Islet of Langerhans (tissue), 1 donor: ENCODE measurements around the gene TMEM127.

Experiments used
- FAIRE-seq: peaks from one replicate; lab custom pipeline; 2011; peaks lifted over from hg19 to GRCh38; lab: Jason Lieb, UNC

Gene TMEM127

DNA sequence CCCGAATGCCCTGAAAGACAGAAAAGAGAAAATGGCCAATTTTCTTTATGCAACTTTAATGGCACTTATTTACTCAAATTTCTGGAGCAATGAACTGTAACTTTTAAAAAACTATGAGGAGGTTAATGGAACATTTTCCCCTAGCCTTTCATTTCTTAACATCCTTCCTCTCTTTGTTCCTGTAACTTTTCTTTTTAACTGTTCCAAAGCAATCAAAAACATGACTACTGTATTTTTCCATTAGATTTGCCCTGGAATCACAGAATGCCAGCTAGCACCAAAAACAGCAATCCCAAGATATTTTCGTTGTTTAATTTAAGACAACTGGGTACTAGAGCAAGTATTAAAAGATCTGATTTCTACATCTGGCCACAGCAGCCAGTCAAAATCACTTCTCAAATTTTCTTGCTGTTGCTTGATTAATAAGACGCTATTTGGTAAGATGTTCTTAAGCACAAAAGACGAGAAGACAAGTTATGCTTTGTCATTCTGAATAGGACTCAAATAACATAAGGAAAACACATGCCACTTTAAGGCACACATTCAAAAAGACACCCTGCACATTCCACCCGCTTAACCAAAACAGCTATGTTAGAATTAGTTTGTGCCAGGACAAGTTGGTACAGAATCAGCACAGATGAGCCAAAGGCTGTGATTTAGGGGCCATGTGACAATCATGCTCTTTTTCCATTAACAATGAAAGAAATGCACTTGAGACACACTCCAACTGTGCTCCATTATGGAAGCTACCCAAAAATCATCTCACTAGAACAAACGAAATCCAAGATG is 60.8 kb downstream of the TMEM127 start:
- no peak for FAIRE-seq

DNA sequence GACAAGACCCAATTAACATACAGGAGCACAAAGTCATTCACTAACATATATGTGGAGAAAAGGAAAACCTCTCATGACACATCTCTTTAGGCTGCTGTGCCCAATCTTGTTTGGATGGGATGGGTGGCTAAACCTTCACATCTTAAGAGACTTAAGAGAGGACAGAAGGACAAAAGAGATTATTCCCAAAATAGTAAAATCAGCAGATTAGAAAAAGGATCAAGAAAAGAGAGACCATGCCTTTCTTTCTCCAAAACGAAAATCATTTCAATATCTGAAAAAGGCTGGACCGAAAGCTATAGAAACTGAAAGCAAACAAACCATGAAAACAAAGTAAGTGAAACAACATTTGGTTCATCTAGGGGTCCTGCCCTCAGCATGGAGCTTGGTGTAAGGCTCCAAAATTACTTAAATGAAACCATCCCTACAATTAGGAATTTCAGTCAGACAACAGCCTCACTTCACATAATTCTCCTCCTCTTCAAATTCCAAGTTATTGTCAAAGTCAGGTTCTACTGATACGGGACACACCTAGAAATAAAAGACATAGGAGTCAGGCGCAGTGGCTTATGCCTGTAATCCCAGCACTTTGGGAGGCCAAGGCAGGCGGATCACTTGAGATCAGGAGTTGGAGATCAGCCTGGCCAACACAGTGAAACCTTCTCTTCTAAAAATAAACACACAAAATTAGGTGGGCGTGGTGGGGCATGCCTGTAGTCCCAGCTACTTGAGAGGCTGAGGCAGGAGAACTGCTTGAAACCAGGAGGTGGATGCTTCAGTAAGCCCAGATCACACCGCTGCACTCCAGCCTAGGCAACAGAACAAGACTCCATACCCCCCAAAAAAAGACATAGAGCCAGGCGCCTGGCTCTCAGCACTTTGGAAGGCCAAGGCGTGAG is 62.4 kb downstream of the TMEM127 start:
- no peak for FAIRE-seq

DNA sequence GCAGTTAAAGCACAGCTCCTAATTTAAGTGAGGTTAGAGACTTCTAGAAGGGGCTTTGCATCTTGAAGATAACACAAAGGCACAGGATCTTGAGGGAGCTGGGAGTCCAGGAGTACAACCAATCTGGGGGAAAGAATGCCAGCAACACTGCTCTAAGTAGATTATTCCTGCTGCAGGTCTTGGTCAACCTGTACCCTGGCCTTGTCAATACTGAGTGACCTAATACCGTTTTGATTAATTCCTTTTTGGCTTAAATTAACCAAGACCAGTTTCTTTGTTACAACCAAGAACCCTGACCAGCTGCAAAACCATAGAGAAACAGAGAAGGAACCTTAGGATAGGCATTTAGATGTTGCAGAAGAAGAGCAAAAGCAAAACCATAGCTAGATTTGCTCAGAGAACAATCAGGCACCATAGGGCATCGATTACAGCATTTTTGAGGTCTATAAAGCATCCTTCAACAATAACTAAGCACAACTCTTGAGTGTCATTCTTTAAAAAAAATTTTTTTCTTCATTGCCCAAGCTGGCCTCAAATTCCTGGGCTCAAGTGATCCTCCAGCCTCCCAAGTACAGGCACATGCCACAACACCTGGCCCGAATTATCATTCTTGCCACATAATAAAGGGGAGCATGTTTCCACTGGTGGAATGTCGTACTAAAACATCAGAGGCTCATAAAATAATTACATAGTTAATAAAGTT is 63.5 kb downstream of the TMEM127 start:
- FAIRE-seq: no peak

DNA sequence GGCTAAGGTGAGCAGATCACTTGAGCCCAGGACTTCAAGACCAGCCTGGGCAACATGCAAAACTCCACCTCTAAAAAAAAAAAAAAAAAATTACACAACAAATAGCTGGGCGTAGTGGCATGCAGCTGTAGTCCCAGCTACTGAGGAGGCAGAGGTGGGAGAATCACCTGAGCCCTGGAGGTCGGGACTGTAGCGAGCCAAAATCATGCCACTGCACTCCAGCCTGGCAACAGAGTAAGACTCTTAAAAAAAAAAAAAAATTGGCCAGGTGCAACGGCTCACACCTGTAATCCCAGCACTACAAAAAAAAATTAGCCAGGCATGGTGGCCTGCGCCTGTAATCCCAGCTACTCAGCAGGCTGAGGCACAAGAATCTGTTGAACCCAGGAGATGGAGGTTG is 64.5 kb downstream of the TMEM127 start:
- no peak for FAIRE-seq

DNA sequence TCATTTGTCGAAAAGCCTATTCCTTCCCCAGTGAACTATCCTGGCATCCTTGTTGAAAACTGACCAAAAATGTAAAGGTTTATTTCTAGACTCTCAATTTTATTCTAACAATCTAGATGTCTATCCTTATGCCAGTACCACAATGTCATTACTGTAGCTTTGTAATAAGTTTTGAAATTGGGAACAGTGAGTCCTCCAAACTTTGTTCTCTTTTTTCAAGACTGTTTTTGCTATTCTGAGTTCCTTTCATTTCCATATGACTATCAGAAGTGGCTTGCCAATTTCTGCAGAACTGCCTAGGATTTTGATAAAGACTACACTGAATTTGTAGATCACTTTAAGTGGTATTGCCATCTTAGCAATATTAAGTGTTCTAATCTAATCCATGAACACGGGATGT is 66.9 kb downstream of the TMEM127 start:
- FAIRE-seq: no peak
